HG02852 (cell line): ENCODE data around the gene DNAH10.

Experiments
- ATAC-seq: cut with Tn5 transposase; IDR thresholded peaks from one replicate; pipeline ENCODE4 v1.9.1; 2021; ENCODE audit warnings: mild to moderate bottlenecking, moderate library complexity; ENCODE audit not compliant: unreplicated experiment

DNAH10 gene

DNA sequence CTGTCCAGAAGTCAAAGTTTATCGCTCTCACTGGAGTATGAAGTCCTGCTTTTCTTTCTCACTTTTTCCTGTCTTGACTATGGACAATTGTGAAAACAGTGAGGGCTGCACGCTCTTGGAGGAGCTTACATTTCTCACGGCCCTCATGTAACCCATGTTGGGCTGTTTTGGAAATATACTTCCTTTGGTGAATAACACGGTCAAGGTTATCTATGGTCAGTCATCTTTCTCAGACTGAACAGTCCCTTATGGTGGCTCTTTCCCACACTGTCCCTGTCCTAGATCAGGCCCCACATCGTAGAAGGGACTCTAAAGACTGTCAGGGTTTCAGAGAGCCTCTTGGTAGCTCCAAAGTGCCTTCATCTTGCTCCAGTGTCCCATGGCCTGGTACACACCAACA, 203.3 kb downstream of the DNAH10 start:
- ATAC-seq, result no peak

DNA sequence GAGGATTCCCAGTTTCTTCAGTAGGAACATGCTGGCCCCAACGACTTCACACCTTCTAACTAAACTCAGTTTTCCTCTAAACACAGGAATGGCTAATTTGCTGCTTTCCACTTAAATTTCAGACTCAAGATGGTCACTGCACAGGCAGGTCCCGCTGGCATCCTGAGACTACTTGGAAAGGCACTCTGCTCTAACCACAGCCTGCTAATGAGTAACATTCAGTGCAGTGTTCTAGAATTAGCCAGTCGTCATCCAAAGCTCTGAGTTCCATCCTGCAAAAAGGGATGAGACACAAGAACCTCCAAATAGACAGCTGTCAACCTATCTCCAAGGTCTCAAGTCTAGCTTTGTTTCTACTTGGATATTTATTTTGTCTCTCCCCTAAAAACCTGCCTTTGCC, 204.5 kb downstream of the DNAH10 start:
- no peak for ATAC-seq

DNA sequence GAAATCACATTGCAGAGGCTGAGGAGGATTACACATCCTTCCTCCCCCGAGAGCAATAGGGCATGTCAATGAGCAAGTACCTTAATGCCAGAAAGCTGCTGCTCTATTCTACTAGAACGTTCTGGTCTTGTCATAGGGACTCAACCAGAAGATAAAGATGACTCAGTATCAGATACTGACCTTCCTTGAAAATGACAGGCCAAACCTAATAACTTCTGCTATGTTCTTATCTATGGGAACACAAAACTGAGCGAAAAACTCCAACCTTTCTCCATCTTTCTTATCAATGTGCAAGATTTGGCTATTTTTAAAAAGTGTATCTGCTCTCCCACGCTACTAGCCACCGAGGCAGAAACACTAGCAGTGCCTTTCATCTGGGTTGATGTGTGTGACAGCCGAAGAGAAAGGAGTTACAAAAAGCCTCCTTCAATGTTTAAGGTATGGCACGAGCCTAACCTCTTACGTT, 205.1 kb downstream of the DNAH10 start:
- no peak for ATAC-seq

DNA sequence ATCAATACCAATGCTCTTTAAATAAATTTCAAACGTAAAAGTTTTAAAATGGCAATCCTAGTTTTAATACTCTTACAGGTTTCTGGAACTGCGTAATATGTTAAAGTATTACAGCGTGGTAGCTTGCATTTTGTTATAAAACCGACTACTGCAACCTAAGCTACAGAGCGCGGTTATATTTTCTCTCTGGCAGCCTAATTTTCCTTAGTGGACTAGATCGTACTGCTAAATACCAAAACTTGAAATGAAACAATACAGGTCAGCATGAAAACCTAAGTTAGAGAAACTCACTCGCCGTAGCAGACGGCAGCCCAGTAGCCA, 209.3 kb downstream of the DNAH10 start:
- ATAC-seq, result no peak

DNA sequence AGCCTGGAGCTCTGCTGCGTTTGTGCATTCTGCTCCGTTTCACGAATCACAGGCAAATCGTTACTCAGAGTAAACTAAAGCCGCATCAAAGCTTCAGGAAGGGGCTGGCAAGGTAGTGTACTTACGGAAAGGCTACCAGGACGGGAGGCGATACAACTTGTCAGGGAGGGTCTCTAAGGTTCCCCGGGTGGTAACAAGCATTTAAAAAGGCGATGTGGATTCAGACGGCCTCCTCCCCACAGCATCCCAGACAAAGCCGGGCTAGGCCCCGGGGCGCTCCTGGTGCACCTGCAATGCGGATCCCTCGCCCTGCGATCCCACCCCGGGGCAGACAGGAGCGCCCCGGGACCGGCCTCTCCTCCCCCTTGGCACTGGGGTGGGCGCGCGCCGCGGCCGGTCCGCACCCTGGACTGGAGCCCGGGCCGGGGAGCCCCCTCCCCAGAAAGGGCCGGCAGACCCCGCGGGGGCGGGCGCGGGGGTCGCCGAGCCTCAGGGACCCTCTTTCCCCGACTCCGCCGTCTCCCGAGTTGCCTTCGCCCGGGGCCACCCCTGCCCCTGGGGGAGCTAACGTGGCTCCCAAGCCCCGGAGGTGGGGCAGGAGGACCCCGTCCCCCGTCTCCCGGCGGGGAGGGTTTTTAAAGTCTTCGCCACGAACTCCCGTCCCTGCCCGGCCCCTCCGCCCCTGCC, 209.8 kb downstream of the DNAH10 start:
- ATAC-seq, result peak; percentile 9

DNA sequence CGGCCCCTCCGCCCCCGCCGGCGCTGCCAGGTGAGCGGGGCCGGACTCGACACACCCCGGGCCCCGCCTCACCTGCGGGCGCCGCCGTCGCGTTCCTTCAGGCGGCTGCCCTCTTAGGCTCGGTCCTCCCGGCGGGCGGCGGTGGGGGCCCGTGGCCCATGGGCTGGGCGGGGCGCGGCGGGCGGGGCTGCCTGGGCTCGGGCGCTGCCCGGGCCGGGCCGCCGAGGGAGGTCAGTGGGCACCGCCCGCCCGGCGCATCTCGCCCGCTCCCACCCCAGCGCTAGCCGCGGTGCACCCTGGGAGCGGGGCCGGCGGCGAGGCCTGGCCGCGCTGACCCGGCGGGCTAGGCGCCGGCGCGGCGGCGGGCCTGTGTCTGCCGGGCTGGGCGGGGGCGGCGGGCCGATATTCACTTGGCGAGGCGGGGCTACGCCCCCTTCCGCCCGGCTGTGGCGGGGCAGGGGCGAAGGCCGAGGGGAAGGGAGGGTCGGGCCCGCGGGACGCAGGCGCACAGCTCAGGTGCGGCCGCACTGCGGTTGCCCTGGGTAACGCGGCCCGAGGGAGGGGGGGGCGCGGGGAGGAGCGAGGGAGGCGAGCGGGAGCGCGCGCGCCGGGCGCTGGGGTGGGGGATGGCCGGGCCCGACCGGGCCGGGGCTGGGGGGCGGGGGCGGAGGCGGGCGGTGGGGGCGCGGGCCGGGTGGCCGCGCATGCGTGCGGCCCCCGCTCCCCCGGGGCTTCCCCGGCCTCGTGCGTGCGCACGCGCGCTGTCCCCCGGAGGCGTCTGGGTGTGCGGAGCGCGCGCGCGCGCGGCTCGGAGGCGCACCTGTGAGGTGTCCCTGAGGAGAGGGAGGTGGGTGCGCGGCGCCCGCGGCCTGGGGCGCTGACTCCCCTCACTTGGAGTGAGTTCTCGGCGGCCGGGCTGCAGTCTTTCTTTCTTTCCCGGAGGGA, 210.6 kb downstream of the DNAH10 start, which contains the start of the genes CCDC92 and ZNF664:
Gene CCDC92, minus strand, starts transcription at position 375 of the 945 bp plus-strand sequence. CDS start 28,526 bp downstream, outside the sequence.
Gene ZNF664, plus strand, starts transcription at position 759 of the 945 bp plus-strand sequence. CDS start 38,930 bp downstream, outside the sequence.
- ATAC-seq, result peak; percentile 74

DNA sequence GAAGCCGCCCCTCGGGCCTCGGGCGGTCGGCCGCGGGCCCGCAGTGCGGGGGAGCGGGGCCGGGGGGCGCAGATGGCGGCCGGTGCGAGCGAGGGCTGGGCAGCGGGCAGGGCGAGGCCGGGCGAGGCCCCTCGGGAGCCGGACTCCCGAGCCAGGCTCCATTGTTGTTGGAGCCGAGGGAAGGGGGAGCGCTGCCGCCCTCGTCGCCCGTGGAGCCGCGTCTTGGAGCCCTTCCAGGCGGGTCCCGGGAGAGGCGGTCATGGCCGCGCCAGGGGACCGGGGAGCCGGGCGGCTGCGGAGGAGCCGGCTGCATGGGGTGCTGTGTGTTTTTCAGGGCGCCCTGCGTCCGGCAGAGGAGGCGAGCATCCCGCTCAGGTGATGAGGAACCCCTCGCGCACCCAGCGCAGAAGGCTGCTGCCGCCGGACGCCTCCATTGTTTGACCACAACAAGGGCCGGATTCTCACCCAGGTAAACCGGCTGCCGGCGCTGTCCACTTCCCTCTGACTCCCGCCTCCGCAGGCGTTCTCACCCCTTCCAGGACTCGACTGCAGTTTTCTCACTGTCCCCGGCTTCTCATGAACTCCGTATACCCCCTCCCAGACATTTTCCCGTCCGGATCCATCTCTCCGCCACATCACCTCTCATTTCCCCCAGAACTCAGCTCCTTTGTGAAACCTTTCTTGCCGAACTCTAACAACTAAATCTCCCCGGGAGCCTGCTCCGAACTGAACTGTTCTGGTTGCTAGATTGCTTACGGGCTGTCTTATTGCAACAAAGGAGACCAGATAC, 211.6 kb downstream of the DNAH10 start:
- peak; percentile 15 for ATAC-seq

DNA sequence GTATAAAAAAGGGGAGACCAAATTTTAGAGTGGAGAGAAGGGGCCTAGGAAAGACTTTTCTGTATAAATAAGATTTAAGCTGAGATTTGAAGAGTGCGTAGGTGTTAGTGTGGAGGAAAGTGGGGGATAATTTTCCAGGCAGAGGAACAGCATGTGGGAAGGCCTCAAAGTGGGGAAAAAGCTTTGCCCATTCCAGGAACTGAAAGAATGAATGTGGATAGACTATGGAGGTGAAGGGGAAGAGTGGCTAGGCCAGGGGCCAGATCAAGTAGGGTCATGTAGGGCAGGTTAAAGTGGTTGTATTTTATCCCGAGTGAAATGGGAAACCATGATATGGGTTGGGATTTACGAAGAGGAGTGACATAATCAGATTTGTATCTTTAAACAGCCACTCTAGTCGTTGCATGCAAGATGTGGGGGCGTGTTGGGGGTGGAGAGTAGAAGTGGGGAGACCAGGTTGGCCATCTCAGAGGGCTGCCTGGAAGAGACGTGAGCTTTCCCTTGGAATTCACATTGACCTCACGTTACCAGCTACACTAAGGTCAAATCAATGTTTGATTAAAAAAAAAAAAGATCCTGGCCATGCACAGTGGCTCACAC, 214.2 kb downstream of the DNAH10 start:
- ATAC-seq, result no peak

DNA sequence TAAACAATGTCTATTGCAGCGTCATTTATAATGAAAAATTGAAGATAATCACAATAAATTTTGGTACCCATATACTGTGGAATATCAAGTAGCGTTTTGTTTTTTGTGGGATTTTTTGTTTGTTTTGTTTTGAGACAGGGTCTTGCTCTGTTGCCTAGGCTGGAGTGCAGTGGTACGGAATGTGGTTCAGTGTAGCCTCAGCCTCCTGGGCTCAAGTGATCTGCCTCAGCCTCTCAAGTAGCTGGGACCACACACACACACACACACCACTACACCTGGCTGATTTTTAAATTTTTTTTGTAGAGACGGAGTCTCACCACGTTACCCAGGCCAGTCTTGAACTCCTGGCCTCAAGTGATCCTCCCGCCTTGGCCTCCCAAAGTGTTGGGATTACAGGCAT, 217.5 kb downstream of the DNAH10 start:
- no peak for ATAC-seq

DNA sequence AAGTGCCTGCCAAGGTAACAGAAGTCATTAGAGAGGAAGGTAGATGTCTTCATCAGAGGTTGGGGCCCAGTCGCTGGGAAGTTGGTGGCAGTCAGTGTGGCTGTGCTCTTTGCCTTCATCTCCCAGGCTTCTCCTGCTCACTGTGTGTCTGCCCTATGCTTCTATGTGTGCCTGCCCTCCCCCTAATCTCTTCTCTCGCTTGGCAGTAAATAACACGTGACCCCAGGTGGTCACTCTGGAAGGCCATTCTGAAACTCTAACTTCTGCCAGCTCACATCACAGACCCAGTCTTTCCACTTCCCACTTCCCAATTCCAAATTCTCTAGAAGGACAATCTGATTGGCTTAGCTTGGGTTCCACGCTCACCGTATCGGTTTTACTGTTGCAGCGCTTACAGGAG, 220.2 kb downstream of the DNAH10 start:
- ATAC-seq, result no peak

DNA sequence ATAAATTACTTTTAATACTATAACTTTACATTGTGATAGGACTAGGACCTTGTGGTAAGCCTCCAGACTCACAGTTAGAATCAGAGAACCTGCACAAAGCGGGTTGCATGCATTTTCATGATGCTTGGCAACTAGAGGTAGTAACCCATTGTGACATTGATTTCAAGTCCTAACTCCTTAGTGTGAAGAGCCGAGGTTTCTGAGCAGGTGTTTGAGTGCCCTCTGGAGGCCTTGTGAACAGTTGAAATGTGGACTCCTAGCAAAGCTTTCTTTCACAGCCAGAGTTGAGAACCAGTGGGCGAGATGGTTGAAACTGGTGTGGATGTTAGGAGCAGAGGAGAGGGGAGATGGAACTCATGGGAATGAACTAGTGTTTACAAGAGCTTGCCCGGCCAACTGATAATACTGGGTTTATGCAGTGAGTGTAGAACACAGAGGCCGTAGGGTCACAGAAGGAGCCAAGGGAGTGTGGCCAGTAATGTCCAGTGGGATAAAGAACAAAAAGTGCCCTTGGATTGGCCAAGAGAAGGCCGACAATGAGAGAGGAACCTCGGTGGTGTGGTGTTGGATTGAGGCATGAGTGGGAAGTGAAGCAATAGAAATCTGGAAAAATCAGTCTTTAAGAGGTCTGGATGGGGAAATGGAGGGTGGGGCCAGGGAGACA, 221.9 kb downstream of the DNAH10 start:
- ATAC-seq, result no peak

DNA sequence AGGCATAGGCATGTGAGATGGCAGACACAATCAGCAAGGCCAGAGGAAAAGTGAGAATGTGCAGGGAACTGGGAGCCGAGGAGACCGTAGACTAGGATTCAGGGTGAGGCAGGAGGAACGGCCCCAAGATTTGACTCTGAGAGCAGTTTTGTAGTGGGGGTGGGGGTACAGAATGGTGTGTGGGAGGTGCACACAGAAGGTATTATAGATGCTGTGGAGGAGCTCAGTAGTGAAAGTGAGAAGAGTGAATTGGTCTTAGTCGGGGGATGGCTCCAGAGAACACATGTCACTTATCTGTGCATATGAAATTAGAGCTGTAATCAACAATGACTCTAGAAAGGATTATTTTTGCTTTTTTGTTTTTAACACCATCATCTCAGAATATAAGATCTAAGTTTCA, 222.8 kb downstream of the DNAH10 start:
- ATAC-seq, result no peak
